Activated CD4-positive, alpha-beta T cell treated with anti-CD3 and anti-CD28 coated beads for 36 hours (primary cell): ENCODE data around the gene DPF1. TPM values are rescaled to one million over a fixed set of nuclear protein-coding genes. Genes with fewer than 3 reads are reported as not detected.

Source experiments
- ATAC-seq: fragments of 200-7000 bp; cut with Tn5 transposase; one replicate; pipeline ENCODE4 v1.10.0; 2021; ENCODE audit warnings: mild to moderate bottlenecking, moderate library complexity
- CTCF ChIA-PET: fragments of 350-600 bp; sonication (Branson Sonifier 250); formaldehyde crosslinking; loops from one replicate; lab custom pipeline; 2021; ENCODE audit warnings: antibody characterized with exemption; lab: Charles Lee
- POLR2A ChIA-PET: fragments of 350-600 bp; sonication (Branson Sonifier 250); formaldehyde crosslinking; loops from one replicate; lab custom pipeline; 2021; ENCODE audit warnings: antibody characterized with exemption, inconsistent platforms; lab: Charles Lee
- DNase-seq: peaks from one replicate; pipeline ENCODE4 v3.0.0-alpha.2; 2020
- H3K27ac Mint-ChIP-seq: one replicate; pipeline ENCODE4 v1.8.0; 2021; ENCODE audit warnings: mixed read lengths
- H3K27me3 Mint-ChIP-seq: one replicate; pipeline ENCODE4 v1.8.0; 2021; ENCODE audit warnings: mixed read lengths
- H3K36me3 Mint-ChIP-seq: one replicate; pipeline ENCODE4 v1.8.0; 2021; ENCODE audit warnings: low read depth, mixed read lengths
- H3K4me1 Mint-ChIP-seq: one replicate; pipeline ENCODE4 v1.8.0; 2021; ENCODE audit warnings: mixed read lengths
- H3K4me3 Mint-ChIP-seq: one replicate; pipeline ENCODE4 v1.8.0; 2021; ENCODE audit warnings: mild to moderate bottlenecking, moderate library complexity, mixed read lengths
- H3K9me3 Mint-ChIP-seq: one replicate; pipeline ENCODE4 v1.8.0; 2021; ENCODE audit warnings: low read depth, mixed read lengths
- intact Hi-C, 2 experiments: fragments of 100-400 bp; cut with DNase I in 1 of 2; cut with micrococcal nuclease in 1 of 2; formaldehyde crosslinking; loops; one replicate each; pipeline versions ENCODE4 v1.14.2 to v1.15.1; 2022 to 2024; cut with DNase I, micrococcal nuclease
- total RNA-seq, 2 experiments: library from RNA; stranded (reverse); gene quantifications; one replicate each; pipeline ENCODE4 v1.2.3, GENCODE V29; 2021

Gene DPF1
- total RNA-seq, 2 experiments from 2014 or later = 0.91 to 1.2 TPM

GRCh38 chr19:38209152-38209551, 14.9 kb downstream of the DPF1 start:
- H3K9me3 Mint-ChIP-seq = no peaks in the 10 kb centered on the region
- DNase-seq (no peak), ATAC-seq (no peak)
- intact Hi-C loops = no loop called here
- POLR2A ChIA-PET = interaction anchor here (0.6 kb wide), 1 partner anchor 67 kb away, joined by 4 read pairs; no protein-coding TSS in a partner anchor
- H3K4me1 Mint-ChIP-seq = peaks cover 20% of the 10 kb centered on the region
- peaks cover 39% of the 10 kb centered on the region for H3K27me3 Mint-ChIP-seq
- no peak overlapping the region for H3K27ac Mint-ChIP-seq
- H3K4me3 Mint-ChIP-seq = no peak overlapping the region
- CTCF ChIA-PET = no interaction called here
- H3K36me3 Mint-ChIP-seq = peaks cover 9% of the 10 kb centered on the region

DNA sequence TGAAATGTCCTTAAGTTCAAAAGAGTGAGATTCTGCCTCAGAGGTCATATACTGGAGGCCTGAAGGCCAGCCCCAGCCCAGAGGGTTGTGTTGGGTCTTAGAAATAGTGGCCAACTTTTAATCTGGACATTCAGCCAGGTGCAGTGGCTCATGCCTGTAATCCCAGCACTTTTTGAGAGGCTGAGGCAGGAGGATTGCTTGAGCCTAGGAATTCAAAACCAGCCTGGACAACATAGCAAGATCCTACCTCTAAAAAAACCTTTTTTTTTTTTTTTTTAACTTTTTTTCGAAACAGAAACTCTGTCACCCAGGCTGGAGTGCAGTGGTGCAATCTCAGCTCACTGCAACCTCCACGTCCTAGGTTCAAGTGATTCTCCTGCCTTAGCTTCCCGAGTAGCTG, 15.5 kb downstream of the DPF1 start:
- H3K4me1 Mint-ChIP-seq = peaks cover 14% of the 10 kb centered on the region
- no peak for DNase-seq
- POLR2A ChIA-PET = no interaction called here
- H3K4me3 Mint-ChIP-seq = no peak overlapping the region
- ATAC-seq = no peak
- H3K9me3 Mint-ChIP-seq = no peaks in the 10 kb centered on the region
- intact Hi-C loops = no loop called here
- H3K27ac Mint-ChIP-seq = no peak overlapping the region
- CTCF ChIA-PET = no interaction called here
- H3K27me3 Mint-ChIP-seq = peaks cover 33% of the 10 kb centered on the region
- H3K36me3 Mint-ChIP-seq = peaks cover 7% of the 10 kb centered on the region

DNA sequence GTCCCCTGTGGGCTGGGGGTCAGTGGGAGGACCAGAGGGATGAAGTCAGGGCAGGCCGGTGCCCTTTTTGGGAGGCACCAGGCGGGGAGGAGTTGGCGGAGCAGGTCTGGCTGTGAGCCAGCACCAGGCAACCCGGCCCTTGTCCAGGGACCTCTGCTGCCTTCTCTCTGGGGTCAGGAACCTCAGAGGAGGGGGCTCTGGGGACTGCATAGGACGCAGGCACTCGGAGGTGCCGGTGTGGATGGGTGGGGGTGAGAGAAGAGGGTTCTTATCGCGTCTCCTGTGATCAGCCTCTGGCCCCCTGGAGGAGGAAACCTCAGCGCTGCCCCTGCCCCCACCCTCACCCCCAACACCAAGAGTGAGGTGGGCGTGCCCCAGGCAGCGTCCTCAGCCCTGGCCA, 16.5 kb downstream of the DPF1 start:
- intact Hi-C loops = no loop called here
- DNase-seq = no peak
- H3K4me1 Mint-ChIP-seq = peaks cover 10% of the 10 kb centered on the region
- no peaks in the 10 kb centered on the region for H3K9me3 Mint-ChIP-seq
- H3K36me3 Mint-ChIP-seq = peaks cover 7% of the 10 kb centered on the region
- H3K27me3 Mint-ChIP-seq = peaks cover 27% of the 10 kb centered on the region
- ChIA-PET CTCF (no interaction called here), POLR2A (no interaction called here)
- no peak overlapping the region for H3K27ac Mint-ChIP-seq
- no peak overlapping the region for H3K4me3 Mint-ChIP-seq
- ATAC-seq = no peak

GRCh38 chr19:38206928-38207327, 17.1 kb downstream of the DPF1 start:
- peaks cover 22% of the 10 kb centered on the region for H3K27me3 Mint-ChIP-seq

GRCh38 chr19:38206006-38206745, 17.8 kb downstream of the DPF1 start:
- DNase-seq (no peak), ATAC-seq (no peak)
- POLR2A ChIA-PET = no interaction called here
- no peak overlapping the region for H3K4me3 Mint-ChIP-seq
- H3K27ac Mint-ChIP-seq = no peak overlapping the region
- H3K9me3 Mint-ChIP-seq = no peaks in the 10 kb centered on the region
- peaks cover 9% of the 10 kb centered on the region for H3K36me3 Mint-ChIP-seq
- H3K27me3 Mint-ChIP-seq = peaks cover 22% of the 10 kb centered on the region
- peaks cover 10% of the 10 kb centered on the region for H3K4me1 Mint-ChIP-seq
- CTCF ChIA-PET = interaction anchor here (0.7 to 0.8 kb wide), 2 partner anchors 19 to 97 kb away, joined by 3 read pairs; no protein-coding TSS in a partner anchor
- intact Hi-C loops = no loop called here

More at GRCh38 chr19:38206928-38207327, 17.1 kb downstream of the DPF1 start:
- POLR2A ChIA-PET = no interaction called here
- Mint-ChIP-seq H3K36me3 (peaks cover 7% of the 10 kb centered on the region), H3K4me3 (no peak overlapping the region), H3K9me3 (no peaks in the 10 kb centered on the region), H3K27ac (no peak overlapping the region), H3K4me1 (peaks cover 10% of the 10 kb centered on the region)
- intact Hi-C loops = no loop called here
- ATAC-seq (no peak), DNase-seq (no peak)
- CTCF ChIA-PET = no interaction called here

- Mint-ChIP-seq H3K4me1 (peaks cover under 1% of the 10 kb centered on the region), H3K27ac (no peak overlapping the region), H3K27me3 (peaks cover 11% of the 10 kb centered on the region), H3K36me3 (peaks cover 9% of the 10 kb centered on the region), H3K4me3 (no peak overlapping the region), H3K9me3 (no peaks in the 10 kb centered on the region)
- ATAC-seq (no peak), DNase-seq (no peak)
- intact Hi-C loops = no loop called here
- CTCF ChIA-PET = interaction anchor here (0.7 kb wide), 1 partner anchor 107 kb away, joined by 3 read pairs; no protein-coding TSS in a partner anchor
- POLR2A ChIA-PET = no interaction called here
These were observed 19.3 kb downstream of the DPF1 start for GRCh38 chr19:38204728-38205127.

GRCh38 chr19:38204096-38204495, 19.9 kb downstream of the DPF1 start:
- ATAC-seq = no peak
- H3K27me3 Mint-ChIP-seq = peaks cover 6% of the 10 kb centered on the region
- CTCF ChIA-PET = no interaction called here

GRCh38 chr19:38203197-38203596, 20.8 kb downstream of the DPF1 start:
- ChIA-PET CTCF (interaction anchor here (0.7 kb wide), 1 partner anchor 24 kb away, joined by 3 read pairs; no protein-coding TSS in a partner anchor), POLR2A (no interaction called here)
- Mint-ChIP-seq H3K4me3 (no peak overlapping the region), H3K9me3 (no peaks in the 10 kb centered on the region), H3K4me1 (no peaks in the 10 kb centered on the region), H3K27me3 (peaks cover 3% of the 10 kb centered on the region), H3K36me3 (peaks cover 7% of the 10 kb centered on the region), H3K27ac (no peak overlapping the region)
- DNase-seq (no peak), ATAC-seq (no peak)
- intact Hi-C loops = no loop called here

More at GRCh38 chr19:38204096-38204495, 19.9 kb downstream of the DPF1 start:
- Mint-ChIP-seq H3K4me1 (no peaks in the 10 kb centered on the region), H3K9me3 (no peaks in the 10 kb centered on the region), H3K4me3 (no peak overlapping the region), H3K27ac (no peak overlapping the region), H3K36me3 (peaks cover 9% of the 10 kb centered on the region)
- DNase-seq = no peak
- POLR2A ChIA-PET = no interaction called here
- intact Hi-C loops = no loop called here

DNA sequence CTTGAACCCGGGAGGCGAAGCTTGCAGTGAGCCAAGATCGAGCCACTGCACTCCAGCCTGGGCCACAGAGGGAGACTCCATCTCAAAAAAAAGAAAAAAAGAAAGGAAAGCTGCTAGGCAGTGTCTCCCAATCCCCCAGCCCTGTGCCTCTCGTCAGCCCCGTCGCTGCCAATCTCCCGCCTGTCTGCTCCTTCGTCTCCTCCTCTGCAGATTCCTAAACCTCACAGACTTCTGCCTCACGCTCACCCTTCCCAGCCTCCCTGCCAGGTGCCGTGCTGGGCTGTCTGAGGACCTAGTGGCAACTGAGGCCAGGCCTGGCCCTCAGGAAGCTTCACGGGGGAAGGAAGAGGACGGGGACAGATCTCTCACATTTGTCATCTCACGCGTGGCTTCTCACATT, 21.5 kb downstream of the DPF1 start:
- ChIA-PET CTCF (no interaction called here), POLR2A (no interaction called here)
- Mint-ChIP-seq H3K9me3 (no peaks in the 10 kb centered on the region), H3K27me3 (no peaks in the 10 kb centered on the region), H3K27ac (no peak overlapping the region), H3K36me3 (peaks cover 7% of the 10 kb centered on the region), H3K4me3 (no peak overlapping the region), H3K4me1 (no peaks in the 10 kb centered on the region)
- intact Hi-C loops = no loop called here
- DNase-seq = no peak
- no peak for ATAC-seq

GRCh38 chr19:38201731-38202130, 22.3 kb downstream of the DPF1 start:
- intact Hi-C loops = no loop called here
- POLR2A ChIA-PET = no interaction called here
- no peak overlapping the region for H3K4me3 Mint-ChIP-seq
- DNase-seq (no peak), ATAC-seq (no peak)
- H3K4me1 Mint-ChIP-seq = no peaks in the 10 kb centered on the region
- H3K27me3 Mint-ChIP-seq = no peaks in the 10 kb centered on the region
- peaks cover 7% of the 10 kb centered on the region for H3K36me3 Mint-ChIP-seq
- H3K9me3 Mint-ChIP-seq = no peaks in the 10 kb centered on the region
- H3K27ac Mint-ChIP-seq = no peak overlapping the region
- CTCF ChIA-PET = interaction anchor here (0.8 kb wide), 1 partner anchor 10 kb away, joined by 3 read pairs; no protein-coding TSS in a partner anchor

GRCh38 chr19:38199340-38199739, 24.7 kb downstream of the DPF1 start:
- ChIA-PET POLR2A (no interaction called here), CTCF (no interaction called here)
- Mint-ChIP-seq H3K4me1 (no peaks in the 10 kb centered on the region), H3K9me3 (peaks cover 2% of the 10 kb centered on the region), H3K27me3 (no peaks in the 10 kb centered on the region), H3K27ac (no peak overlapping the region), H3K36me3 (peaks cover 8% of the 10 kb centered on the region), H3K4me3 (no peak overlapping the region)
- intact Hi-C loops = no loop called here
- ATAC-seq (no peak), DNase-seq (no peak)
